ENCODE results near the gene CHST3. TPM values are rescaled to one million over a fixed set of nuclear protein-coding genes. Genes with fewer than 3 reads are reported as not detected.

The CHST3 gene
- polyA plus RNA-seq, 1 donor from 2014 or later: 4.1 TPM

- Histone ChIP-seq H3K27ac (ENCODE audit: low read length) (no peak overlapping the region), H3K9me3 (ENCODE audit: low read length) (no peaks in the 10 kb centered on the region), H2AFZ (ENCODE audit: low read depth, low read length) (no peak overlapping the region), H3F3A (ENCODE audit: insufficient read depth, low read length, poor library complexity, severe bottlenecking) (no peaks in the 10 kb centered on the region), H3K4me3 (ENCODE audit: low read length) (no peak overlapping the region), H3K4me2 (ENCODE audit: low read length) (no peak overlapping the region), H3K9me2 (ENCODE audit: insufficient read depth, low read length) (no peaks in the 10 kb centered on the region), H4K20me1 (ENCODE audit: insufficient read depth) (no peaks in the 10 kb centered on the region), H3K79me2 (replicated peaks; ENCODE audit: insufficient read depth, low read length) (no peaks in the 10 kb centered on the region), H3K36me3 (ENCODE audit: insufficient read depth, low read length) (no peaks in the 10 kb centered on the region), H3K27me3 (ENCODE audit: insufficient read depth, low read depth, low read length) (no peaks in the 10 kb centered on the region), H3K9ac (ENCODE audit: low read length) (no peak overlapping the region)
- TF ChIP-seq POLR2AphosphoS5 (IDR thresholded peaks at IDR 0.05) (no peak), MXI1 (conservative IDR thresholded peaks at IDR 0.05; ENCODE audit: poor library complexity, severe bottlenecking) (no peak), REST (IDR thresholded peaks at IDR 0.05; ENCODE audit: borderline replicate concordance) (no peak), SMC3 (conservative IDR thresholded peaks at IDR 0.05; ENCODE audit: poor library complexity) (no peak), EP300 (conservative IDR thresholded peaks at IDR 0.05; ENCODE audit: poor library complexity, severe bottlenecking) (no peak), EZH2 (IDR thresholded peaks at IDR 0.05; ENCODE audit: borderline replicate concordance, insufficient read depth, low read length, poor library complexity, severe bottlenecking) (no peak), RAD21 (conservative IDR thresholded peaks at IDR 0.05) (no peak), TAF1 (IDR thresholded peaks at IDR 0.05; ENCODE audit: low read depth) (no peak)
- TF ChIP-seq, protein P1, sequence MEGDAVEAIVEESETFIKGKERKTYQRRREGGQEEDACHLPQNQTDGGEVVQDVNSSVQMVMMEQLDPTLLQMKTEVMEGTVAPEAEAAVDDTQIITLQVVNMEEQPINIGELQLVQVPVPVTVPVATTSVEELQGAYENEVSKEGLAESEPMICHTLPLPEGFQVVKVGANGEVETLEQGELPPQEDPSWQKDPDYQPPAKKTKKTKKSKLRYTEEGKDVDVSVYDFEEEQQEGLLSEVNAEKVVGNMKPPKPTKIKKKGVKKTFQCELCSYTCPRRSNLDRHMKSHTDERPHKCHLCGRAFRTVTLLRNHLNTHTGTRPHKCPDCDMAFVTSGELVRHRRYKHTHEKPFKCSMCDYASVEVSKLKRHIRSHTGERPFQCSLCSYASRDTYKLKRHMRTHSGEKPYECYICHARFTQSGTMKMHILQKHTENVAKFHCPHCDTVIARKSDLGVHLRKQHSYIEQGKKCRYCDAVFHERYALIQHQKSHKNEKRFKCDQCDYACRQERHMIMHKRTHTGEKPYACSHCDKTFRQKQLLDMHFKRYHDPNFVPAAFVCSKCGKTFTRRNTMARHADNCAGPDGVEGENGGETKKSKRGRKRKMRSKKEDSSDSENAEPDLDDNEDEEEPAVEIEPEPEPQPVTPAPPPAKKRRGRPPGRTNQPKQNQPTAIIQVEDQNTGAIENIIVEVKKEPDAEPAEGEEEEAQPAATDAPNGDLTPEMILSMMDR (IDR thresholded peaks at IDR 0.05; ENCODE audit: poor library complexity, severe bottlenecking): no peak
Observed at GRCh38 chr10:72058989-72059842, 95.0 kb downstream of the CHST3 start.

DNA sequence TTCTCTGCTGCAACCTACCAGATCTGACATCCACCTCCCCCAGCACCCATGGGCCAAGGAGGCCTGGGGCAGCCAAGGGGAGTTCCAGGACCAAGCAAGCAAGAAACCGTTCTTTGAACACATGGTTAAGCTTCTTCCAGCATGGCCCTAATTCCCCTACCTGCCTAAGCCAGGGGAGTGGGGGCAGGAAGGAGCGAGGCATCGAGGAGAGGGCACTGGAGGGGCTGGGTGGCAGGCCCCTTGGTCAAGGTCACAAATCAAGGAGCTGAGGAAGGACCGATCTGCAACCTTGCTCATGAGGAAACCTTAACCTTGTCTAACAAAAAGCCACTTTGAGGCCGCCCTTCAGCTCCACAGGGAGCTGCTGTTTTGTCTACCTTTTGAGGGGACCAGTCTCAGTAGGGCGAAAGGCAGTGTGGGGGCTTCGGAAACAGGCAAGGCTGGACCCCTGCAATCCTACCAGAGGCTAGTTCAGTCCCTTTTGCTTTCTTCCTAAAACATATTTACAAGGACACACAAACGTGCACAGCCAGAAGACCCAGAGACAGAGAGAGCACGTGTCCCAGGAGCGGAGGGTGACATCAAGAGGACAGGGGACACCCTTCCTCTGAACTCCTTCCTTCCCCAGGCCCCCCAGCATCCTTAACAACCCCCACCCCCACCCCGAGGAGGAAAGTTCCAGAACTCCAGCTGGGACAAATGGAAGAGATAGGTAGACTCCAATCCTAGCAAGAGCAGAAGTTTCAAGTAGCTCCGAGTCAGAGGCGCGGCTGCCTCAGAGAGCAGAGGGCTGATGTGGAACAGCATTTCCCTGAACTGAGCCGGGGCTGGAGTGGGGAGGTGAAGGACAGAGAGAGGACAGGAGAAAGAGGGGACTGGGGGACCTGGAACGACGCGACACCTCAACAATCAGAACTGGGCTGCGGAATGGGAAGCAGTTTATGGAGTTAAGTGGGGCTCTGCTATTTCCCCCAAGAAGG, 95.9 kb downstream of the CHST3 start:
- Histone ChIP-seq H3K9me2 (ENCODE audit: insufficient read depth, low read length) (no peaks in the 10 kb centered on the region), H3K9me3 (ENCODE audit: low read length) (no peaks in the 10 kb centered on the region), H3K27ac (ENCODE audit: low read length) (no peak overlapping the region), H3K4me2 (ENCODE audit: low read length) (no peak overlapping the region), H4K20me1 (ENCODE audit: insufficient read depth) (no peaks in the 10 kb centered on the region), H3K9ac (ENCODE audit: low read length) (no peak overlapping the region), H3K79me2 (replicated peaks; ENCODE audit: insufficient read depth, low read length) (no peaks in the 10 kb centered on the region), H3K27me3 (ENCODE audit: insufficient read depth, low read depth, low read length) (no peaks in the 10 kb centered on the region), H3K36me3 (ENCODE audit: insufficient read depth, low read length) (no peaks in the 10 kb centered on the region), H3K4me3 (ENCODE audit: low read length) (no peak overlapping the region), H2AFZ (ENCODE audit: low read depth, low read length) (no peak overlapping the region), H3F3A (ENCODE audit: insufficient read depth, low read length, poor library complexity, severe bottlenecking) (no peaks in the 10 kb centered on the region)
- no peak for TF ChIP-seq TAF1 (IDR thresholded peaks at IDR 0.05; ENCODE audit: low read depth)
